HEK293 (cell line): ENCODE measurements around the gene NCOR1.

Experiments
- BCL11B ChIP-seq: fragments of 450-650 bp; formaldehyde crosslinking; IDR thresholded peaks from 2 replicates; pipeline ENCODE4 v1.5.1; 2016; ENCODE audit warnings: low read depth, missing biosample characterization, missing genetic modification characterization
- PBX3 ChIP-seq: sonication (generic); formaldehyde crosslinking; IDR thresholded peaks from 2 replicates; pipeline ENCODE4 v1.8.1; 2022; ENCODE audit warnings: mild to moderate bottlenecking, moderate library complexity, missing genetic modification reagents
- REST ChIP-seq: fragments of 450-650 bp; formaldehyde crosslinking; IDR thresholded peaks from 2 replicates; pipeline ENCODE4 v1.5.1; 2016; ENCODE audit warnings: missing biosample characterization, missing genetic modification characterization
- TCF7L2 ChIP-seq: IDR thresholded peaks from 2 replicates; pipeline ENCODE4 v1.6.1; 2011; ENCODE audit warnings: low read depth, mild to moderate bottlenecking, inconsistent platforms, low read length, moderate library complexity, borderline replicate concordance
- TF ChIP-seq, protein P1 (sequence below): fragments of 450-650 bp; formaldehyde crosslinking; IDR thresholded peaks from 2 replicates; pipeline ENCODE4 v1.5.1; 2016; ENCODE audit warnings: missing biosample characterization, missing genetic modification characterization

DNA sequence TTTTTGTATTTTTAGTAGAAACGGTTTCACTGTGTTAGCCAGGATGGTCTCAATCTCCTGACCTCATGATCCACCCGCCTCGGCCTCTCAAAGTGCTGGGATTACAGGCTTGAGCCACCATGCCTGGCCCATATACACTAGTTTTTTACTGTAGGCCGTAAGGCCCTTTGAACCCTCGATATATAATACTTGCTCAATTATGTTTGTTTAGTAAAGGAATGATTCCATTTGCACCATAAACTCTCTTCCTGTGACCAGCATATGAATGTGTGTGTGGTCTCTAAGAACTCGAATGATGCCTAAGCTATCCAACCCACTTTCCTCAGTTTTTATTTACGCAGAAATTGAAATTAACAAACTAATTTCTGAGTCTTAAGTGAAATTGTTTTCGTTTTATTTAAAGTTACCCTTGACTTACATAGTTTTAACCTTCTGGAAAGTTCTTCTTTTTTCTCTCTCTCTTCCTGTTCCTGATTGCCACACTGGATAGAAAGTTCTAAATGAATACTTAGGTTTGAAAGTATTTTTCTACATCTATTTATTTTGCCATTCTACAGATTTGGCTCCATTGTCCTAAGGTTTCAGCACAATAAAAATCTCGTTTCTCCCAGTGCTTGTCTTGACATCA is 39.6 kb upstream of the NCOR1 start:
- TF ChIP-seq REST = no peak
- TF ChIP-seq TCF7L2 = no peak
- TF ChIP-seq, protein P1, sequence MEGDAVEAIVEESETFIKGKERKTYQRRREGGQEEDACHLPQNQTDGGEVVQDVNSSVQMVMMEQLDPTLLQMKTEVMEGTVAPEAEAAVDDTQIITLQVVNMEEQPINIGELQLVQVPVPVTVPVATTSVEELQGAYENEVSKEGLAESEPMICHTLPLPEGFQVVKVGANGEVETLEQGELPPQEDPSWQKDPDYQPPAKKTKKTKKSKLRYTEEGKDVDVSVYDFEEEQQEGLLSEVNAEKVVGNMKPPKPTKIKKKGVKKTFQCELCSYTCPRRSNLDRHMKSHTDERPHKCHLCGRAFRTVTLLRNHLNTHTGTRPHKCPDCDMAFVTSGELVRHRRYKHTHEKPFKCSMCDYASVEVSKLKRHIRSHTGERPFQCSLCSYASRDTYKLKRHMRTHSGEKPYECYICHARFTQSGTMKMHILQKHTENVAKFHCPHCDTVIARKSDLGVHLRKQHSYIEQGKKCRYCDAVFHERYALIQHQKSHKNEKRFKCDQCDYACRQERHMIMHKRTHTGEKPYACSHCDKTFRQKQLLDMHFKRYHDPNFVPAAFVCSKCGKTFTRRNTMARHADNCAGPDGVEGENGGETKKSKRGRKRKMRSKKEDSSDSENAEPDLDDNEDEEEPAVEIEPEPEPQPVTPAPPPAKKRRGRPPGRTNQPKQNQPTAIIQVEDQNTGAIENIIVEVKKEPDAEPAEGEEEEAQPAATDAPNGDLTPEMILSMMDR (tag by site-specific recombination) = no peak
- no peak for TF ChIP-seq PBX3 (CRISPR knock-in tag)
- no peak for TF ChIP-seq BCL11B
